HepG2 (cell line): ENCODE measurements around the gene ARMC5. TPM values are rescaled to one million over a fixed set of nuclear protein-coding genes. Genes with fewer than 3 reads are reported as not detected.

Experiments
- ATAC-seq: fragments of 200-7000 bp; cut with Tn5 transposase; 3 replicates; pipeline ENCODE4 v1.9.1; 2020; ENCODE audit warnings: mild to moderate bottlenecking, moderate library complexity
- BruUV-seq: library from RNA; stranded (reverse); fragments of 400-500 nt; replicated peaks from 2 replicates; lab custom pipeline; 2021; lab: Mats Ljungman, UMichigan
- CTCF ChIA-PET: fragments of 300-600 bp; formaldehyde crosslinking; extraction: SDS; loops from one replicate; lab custom pipeline; 2021; ENCODE audit warnings: low total read pairs, inconsistent platforms, low intra/inter-chr PET ratio; lab: Yijun Ruan, JAX
- POLR2A ChIA-PET: fragments of 350-600 bp; sonication (Branson Sonifier 250); formaldehyde crosslinking; loops from one replicate; lab custom pipeline; 2020; ENCODE audit warnings: antibody characterized with exemption, inconsistent platforms; lab: Yijun Ruan, JAX
- DNase-seq: peaks from one replicate; pipeline ENCODE4 v3.0.0-alpha.2; 2015; ENCODE audit warnings: low spot score
- FAIRE-seq: peaks from 3 replicates; lab custom pipeline; 2011; peaks lifted over from hg19 to GRCh38; lab: Jason Lieb, UNC
- H2AFZ ChIP-seq: one replicate; pipeline ENCODE4 v1.6.1; 2011; ENCODE audit warnings: low read length, inconsistent platforms
- H3K27ac ChIP-seq: fragments of 300-600 bp; 3 replicates; pipeline ENCODE4 v1.8.0; 2011; ENCODE audit warnings: mixed run types, mild to moderate bottlenecking, mixed read lengths, low read length, inconsistent platforms; ENCODE audit not compliant: insufficient read depth; ENCODE audit errors: extremely low read length
- H3K27me3 ChIP-seq, 2 experiments: fragments of 200-600 bp in 1 of 2; 2 replicates in 1 of 2; 3 replicates in 1 of 2; pipeline versions ENCODE4 v1.6.0 to v1.8.0; 2011; ENCODE audit warnings: low read length in 2 of 2, mild to moderate bottlenecking in 2 of 2, moderate library complexity in 2 of 2, inconsistent platforms in 1 of 2; ENCODE audit not compliant: insufficient read depth in 2 of 2, control insufficient read depth in 1 of 2
- H3K36me3 ChIP-seq, 2 experiments: fragments of 200-600 bp in 1 of 2; replicated peaks in 1 of 2; 2 replicates in 1 of 2; 3 replicates in 1 of 2; pipeline versions ENCODE4 v1.5.1 to v1.8.0; 2011; ENCODE audit warnings: low read length in 2 of 2, inconsistent platforms in 1 of 2; ENCODE audit not compliant: insufficient read depth in 2 of 2, control insufficient read depth in 1 of 2
- H3K4me1 ChIP-seq: 2 replicates; pipeline ENCODE4 v1.5.1; 2012; ENCODE audit warnings: low read length, inconsistent platforms; ENCODE audit not compliant: insufficient read depth
- H3K4me2 ChIP-seq: 2 replicates; pipeline ENCODE4 v1.6.0; 2011; ENCODE audit warnings: low read depth, low read length, inconsistent platforms
- H3K4me3 ChIP-seq, 3 experiments: fragments of 200-600 bp in 1 of 3; sonication (generic), shearing (Covaris generic) in 1 of 3; replicated peaks in 1 of 3; 2 replicates each; pipeline ENCODE4 v1.5.1; 2011 to 2016; ENCODE audit warnings: low read length in 3 of 3, inconsistent platforms in 2 of 3, low read depth in 2 of 3, mild to moderate bottlenecking in 2 of 3, control low read depth in 1 of 3, mixed read lengths in 1 of 3; ENCODE audit not compliant: insufficient read depth in 1 of 3
- H3K79me2 ChIP-seq: one replicate; pipeline ENCODE4 v1.6.1; 2011; ENCODE audit warnings: low read length, inconsistent platforms; ENCODE audit not compliant: insufficient read depth
- H3K9ac ChIP-seq: 2 replicates; pipeline ENCODE4 v1.6.0; 2011; ENCODE audit warnings: mild to moderate bottlenecking, low read depth, low read length, inconsistent platforms; ENCODE audit not compliant: insufficient read depth
- H3K9me3 ChIP-seq: 2 replicates; pipeline ENCODE4 v1.5.1; 2012; ENCODE audit warnings: mild to moderate bottlenecking, low read length
- H4K20me1 ChIP-seq: 2 replicates; pipeline ENCODE4 v1.6.0; 2011; ENCODE audit warnings: inconsistent platforms, mild to moderate bottlenecking, low read length, moderate library complexity; ENCODE audit not compliant: insufficient read depth
- FOXC1 ChIP-seq: sonication (generic); formaldehyde crosslinking; IDR thresholded peaks from 2 replicates; pipeline ENCODE4 v1.8.0; 2022; ENCODE audit warnings: mild to moderate bottlenecking, missing genetic modification reagents, borderline replicate concordance
- ISL2 ChIP-seq: sonication (generic); formaldehyde crosslinking; IDR thresholded peaks from 2 replicates; pipeline ENCODE4 v1.5.0; 2020; ENCODE audit warnings: missing genetic modification reagents
- REST ChIP-seq, 2 experiments: IDR thresholded peaks; 2 replicates each; pipeline ENCODE4 v1.6.1; 2011 to 2012; ENCODE audit warnings: low read length in 2 of 2, borderline replicate concordance in 1 of 2, low read depth in 1 of 2, mild to moderate bottlenecking in 1 of 2, moderate library complexity in 1 of 2
- SMARCE1 ChIP-seq: fragments of 450-650 bp; IDR thresholded peaks from 2 replicates; pipeline ENCODE4 v1.6.1; 2017; ENCODE audit warnings: borderline replicate concordance
- TBX2 ChIP-seq: sonication (generic); formaldehyde crosslinking; IDR thresholded peaks from 2 replicates; pipeline ENCODE4 v1.5.0; 2020; ENCODE audit warnings: missing genetic modification reagents, mild to moderate bottlenecking, borderline replicate concordance
- ZFP90 ChIP-seq: sonication (generic); formaldehyde crosslinking; IDR thresholded peaks from 2 replicates; pipeline ENCODE4 v1.8.0; 2022; ENCODE audit warnings: missing genetic modification reagents, mild to moderate bottlenecking, inconsistent platforms, borderline replicate concordance
- ZNF230 ChIP-seq: sonication (generic); formaldehyde crosslinking; IDR thresholded peaks from 2 replicates; pipeline ENCODE4 v1.4.0; 2020; ENCODE audit warnings: mild to moderate bottlenecking, missing genetic modification reagents
- ZNF430 ChIP-seq: sonication (generic); formaldehyde crosslinking; IDR thresholded peaks from 2 replicates; pipeline ENCODE4 v1.9.0; 2021; ENCODE audit warnings: mild to moderate bottlenecking, missing genetic modification reagents
- ZNF432 ChIP-seq: sonication (generic); formaldehyde crosslinking; IDR thresholded peaks from 2 replicates; pipeline ENCODE4 v1.5.0; 2020; ENCODE audit warnings: missing genetic modification reagents, mild to moderate bottlenecking, borderline replicate concordance
- ZNF652 ChIP-seq: IDR thresholded peaks from 2 replicates; pipeline ENCODE4 v1.6.1; 2016; ENCODE audit warnings: low read depth, borderline replicate concordance
- ZSCAN22 ChIP-seq: sonication (generic); formaldehyde crosslinking; IDR thresholded peaks from 2 replicates; pipeline ENCODE4 v1.4.0; 2020; ENCODE audit warnings: mild to moderate bottlenecking, missing genetic modification reagents
- WGBS: methylation state at CpG from one replicate; pipeline ENCODE4 v1.1.6; 2017; ENCODE audit warnings: low lambda C conversion rate; 5-methylcytosine and 5-hydroxymethylcytosine counted together
- in situ Hi-C: cut with HindIII; loops from 2 replicates; pipeline ENCODE4 v1.10.0; 2017; ENCODE audit warnings: low pct_unique_long_range_greater_than_20kb; ENCODE audit not compliant: extremely low pct_ligation_motif_present
- intact Hi-C: fragments of 100-400 bp; cut with micrococcal nuclease; formaldehyde crosslinking; loops from one replicate; pipeline ENCODE4 v1.10.0; 2022; ENCODE audit not compliant: unreplicated experiment
- polyA plus RNA-seq, 8 experiments: library from polyadenylated mRNA; depleted of rRNA in 3 of 8; stranded (reverse) in 7 of 8; unstranded in 1 of 8; fragments of >200 nt; fragmentation: Illumina TruSeq in 4 of 8; extraction: Trizol in 4 of 8; gene quantifications; 2 replicates each; pipeline versions ENCODE4 v1.2.1 to v1.2.3, GENCODE V29; 2011 to 2016; ENCODE audit warnings: low read depth in 4 of 8, missing spikeins in 1 of 8, mixed read lengths in 1 of 8; ENCODE audit not compliant: insufficient read depth in 1 of 8
- total RNA-seq, 5 experiments: library from RNA; depleted of rRNA; stranded (reverse); fragments of >200 nt; fragmentation: Illumina TruSeq; extraction: Trizol; gene quantifications; 2 replicates each; pipeline ENCODE4 v1.2.3, GENCODE V29; 2016; ENCODE audit warnings: low read depth in 1 of 5
- TF ChIP-seq, protein P1 (sequence below): sonication (generic); formaldehyde crosslinking; IDR thresholded peaks from 2 replicates; pipeline ENCODE4 v1.4.0; 2020; ENCODE audit warnings: mild to moderate bottlenecking, missing genetic modification reagents
- TF ChIP-seq, protein P2 (sequence below): sonication (generic); formaldehyde crosslinking; IDR thresholded peaks from 2 replicates; pipeline ENCODE4 v1.4.0; 2020; ENCODE audit warnings: mild to moderate bottlenecking, missing genetic modification reagents

ARMC5 gene
- total and polyA plus RNA-seq, 2 of the 13 experiments (the other 11 are each of a cell fraction or from before 2014, with no cell fraction given) = 10.8 to 22.3 TPM

GRCh38 chr16:31456988-31457360 is 2.3 kb upstream of the ARMC5 start:
- Histone ChIP-seq H2AFZ (no peak overlapping the region), H4K20me1 (peaks cover 49% of the 10 kb centered on the region), H3K79me2 (peaks cover 38% of the 10 kb centered on the region), H3K4me2 (peak overlapping the region; percentile 99), H3K9me3 (no peaks in the 10 kb centered on the region), H3K27me3 (no peaks in the 10 kb centered on the region; a peak in 1 of 5 replicates), H3K36me3 (peaks cover 5 to 11% of the 10 kb centered on the region in 2 experiments), H3K4me1 (peaks cover 69% of the 10 kb centered on the region), H3K27ac (peak overlapping the region; percentile 95), H3K4me3 (peak overlapping the region; percentile 6 to 98 (median 83); a peak in 5 of 6 replicates), H3K9ac (peak overlapping the region; percentile 97; the same call in 1 of the 2 replicates)
- ChIA-PET CTCF (no interaction called here), POLR2A (interaction anchor here (1.1 to 8.3 kb wide), 4 partner anchors 8 to 277 kb away, joined by 5 to 110 read pairs (median 8); partner anchors contain the start of gene FUS)
- ATAC-seq (no peak), DNase-seq (no peak), FAIRE-seq (no peak)
- no TSS peak for BruUV-seq
- intact Hi-C loops = loop anchor here (5.0 kb wide), 1 partner anchor 415 kb away; the partner anchor contains the start of gene ZNF267
- in situ Hi-C loops = loop anchor here (5.0 to 10.0 kb wide), 3 partner anchors 245 to 465 kb away; partner anchors contain the start of gene ZNF267
- WGBS = 71% methylated on average over 8 of the region's 8 CpGs
- TF ChIP-seq SMARCE1 (no peak), ZNF652 (peak; percentile 68; the same call in 1 of the 2 replicates), TBX2 (CRISPR knock-in tag) (no peak), ZNF432 (CRISPR knock-in tag) (no peak), ZNF230 (CRISPR knock-in tag) (0 out of 2 replicates have a peak, but pooled peaks have one; percentile 5), FOXC1 (0 out of 2 replicates have a peak, but pooled peaks have one; percentile 38), ZSCAN22 (0 out of 2 replicates have a peak, but pooled peaks have one; percentile 14), ZFP90 (CRISPR knock-in tag) (no peak), REST (IDR thresholded peaks at IDR 0.05; ENCODE audit: borderline replicate concordance in 1 of 2, low read depth in 1 of 2, low read length in 2 of 2) (peak; percentile 6 to 77), ISL2 (no peak), ZNF430 (CRISPR knock-in tag) (0 out of 2 replicates have a peak, but pooled peaks have one; percentile 57)
- TF ChIP-seq, protein P1, sequence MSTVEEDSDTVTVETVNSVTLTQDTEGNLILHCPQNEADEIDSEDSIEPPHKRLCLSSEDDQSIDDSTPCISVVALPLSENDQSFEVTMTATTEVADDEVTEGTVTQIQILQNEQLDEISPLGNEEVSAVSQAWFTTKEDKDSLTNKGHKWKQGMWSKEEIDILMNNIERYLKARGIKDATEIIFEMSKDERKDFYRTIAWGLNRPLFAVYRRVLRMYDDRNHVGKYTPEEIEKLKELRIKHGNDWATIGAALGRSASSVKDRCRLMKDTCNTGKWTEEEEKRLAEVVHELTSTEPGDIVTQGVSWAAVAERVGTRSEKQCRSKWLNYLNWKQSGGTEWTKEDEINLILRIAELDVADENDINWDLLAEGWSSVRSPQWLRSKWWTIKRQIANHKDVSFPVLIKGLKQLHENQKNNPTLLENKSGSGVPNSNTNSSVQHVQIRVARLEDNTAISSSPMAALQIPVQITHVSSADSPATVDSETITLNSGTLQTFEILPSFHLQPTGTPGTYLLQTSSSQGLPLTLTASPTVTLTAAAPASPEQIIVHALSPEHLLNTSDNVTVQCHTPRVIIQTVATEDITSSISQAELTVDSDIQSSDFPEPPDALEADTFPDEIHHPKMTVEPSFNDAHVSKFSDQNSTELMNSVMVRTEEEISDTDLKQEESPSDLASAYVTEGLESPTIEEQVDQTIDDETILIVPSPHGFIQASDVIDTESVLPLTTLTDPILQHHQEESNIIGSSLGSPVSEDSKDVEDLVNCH (CRISPR knock-in tag) = peak; percentile 1; the same call in 1 of the 2 replicates
- TF ChIP-seq, protein P2, sequence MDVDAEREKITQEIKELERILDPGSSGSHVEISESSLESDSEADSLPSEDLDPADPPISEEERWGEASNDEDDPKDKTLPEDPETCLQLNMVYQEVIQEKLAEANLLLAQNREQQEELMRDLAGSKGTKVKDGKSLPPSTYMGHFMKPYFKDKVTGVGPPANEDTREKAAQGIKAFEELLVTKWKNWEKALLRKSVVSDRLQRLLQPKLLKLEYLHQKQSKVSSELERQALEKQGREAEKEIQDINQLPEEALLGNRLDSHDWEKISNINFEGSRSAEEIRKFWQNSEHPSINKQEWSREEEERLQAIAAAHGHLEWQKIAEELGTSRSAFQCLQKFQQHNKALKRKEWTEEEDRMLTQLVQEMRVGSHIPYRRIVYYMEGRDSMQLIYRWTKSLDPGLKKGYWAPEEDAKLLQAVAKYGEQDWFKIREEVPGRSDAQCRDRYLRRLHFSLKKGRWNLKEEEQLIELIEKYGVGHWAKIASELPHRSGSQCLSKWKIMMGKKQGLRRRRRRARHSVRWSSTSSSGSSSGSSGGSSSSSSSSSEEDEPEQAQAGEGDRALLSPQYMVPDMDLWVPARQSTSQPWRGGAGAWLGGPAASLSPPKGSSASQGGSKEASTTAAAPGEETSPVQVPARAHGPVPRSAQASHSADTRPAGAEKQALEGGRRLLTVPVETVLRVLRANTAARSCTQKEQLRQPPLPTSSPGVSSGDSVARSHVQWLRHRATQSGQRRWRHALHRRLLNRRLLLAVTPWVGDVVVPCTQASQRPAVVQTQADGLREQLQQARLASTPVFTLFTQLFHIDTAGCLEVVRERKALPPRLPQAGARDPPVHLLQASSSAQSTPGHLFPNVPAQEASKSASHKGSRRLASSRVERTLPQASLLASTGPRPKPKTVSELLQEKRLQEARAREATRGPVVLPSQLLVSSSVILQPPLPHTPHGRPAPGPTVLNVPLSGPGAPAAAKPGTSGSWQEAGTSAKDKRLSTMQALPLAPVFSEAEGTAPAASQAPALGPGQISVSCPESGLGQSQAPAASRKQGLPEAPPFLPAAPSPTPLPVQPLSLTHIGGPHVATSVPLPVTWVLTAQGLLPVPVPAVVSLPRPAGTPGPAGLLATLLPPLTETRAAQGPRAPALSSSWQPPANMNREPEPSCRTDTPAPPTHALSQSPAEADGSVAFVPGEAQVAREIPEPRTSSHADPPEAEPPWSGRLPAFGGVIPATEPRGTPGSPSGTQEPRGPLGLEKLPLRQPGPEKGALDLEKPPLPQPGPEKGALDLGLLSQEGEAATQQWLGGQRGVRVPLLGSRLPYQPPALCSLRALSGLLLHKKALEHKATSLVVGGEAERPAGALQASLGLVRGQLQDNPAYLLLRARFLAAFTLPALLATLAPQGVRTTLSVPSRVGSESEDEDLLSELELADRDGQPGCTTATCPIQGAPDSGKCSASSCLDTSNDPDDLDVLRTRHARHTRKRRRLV (CRISPR knock-in tag) = no peak
